ENCODE measurements around the gene EDARADD.

GRCh38 chr1:236465959-236466303 lies 71.8 kb downstream of the EDARADD start:
- TF ChIP-seq CTCF (IDR thresholded peaks at IDR 0.05) = no peak
- no peak for TF ChIP-seq POLR2A (IDR thresholded peaks at IDR 0.05)
